NCI-H2107 treated with DMSO at 0.1 percent for 48 hours (cell line): ENCODE results near the gene PSMG4.
"Not testable (repeated sequence)": the region's sequence is repeated elsewhere in the genome, so short reads cannot be mapped to it uniquely, and the experiment has no call there.

ENCODE experiments used
- DNase-seq: peaks from one replicate; lab custom pipeline; 2025; ENCODE audit not compliant: unreplicated experiment; lab: John Stamatoyannopoulos, UW

Gene PSMG4

DNA sequence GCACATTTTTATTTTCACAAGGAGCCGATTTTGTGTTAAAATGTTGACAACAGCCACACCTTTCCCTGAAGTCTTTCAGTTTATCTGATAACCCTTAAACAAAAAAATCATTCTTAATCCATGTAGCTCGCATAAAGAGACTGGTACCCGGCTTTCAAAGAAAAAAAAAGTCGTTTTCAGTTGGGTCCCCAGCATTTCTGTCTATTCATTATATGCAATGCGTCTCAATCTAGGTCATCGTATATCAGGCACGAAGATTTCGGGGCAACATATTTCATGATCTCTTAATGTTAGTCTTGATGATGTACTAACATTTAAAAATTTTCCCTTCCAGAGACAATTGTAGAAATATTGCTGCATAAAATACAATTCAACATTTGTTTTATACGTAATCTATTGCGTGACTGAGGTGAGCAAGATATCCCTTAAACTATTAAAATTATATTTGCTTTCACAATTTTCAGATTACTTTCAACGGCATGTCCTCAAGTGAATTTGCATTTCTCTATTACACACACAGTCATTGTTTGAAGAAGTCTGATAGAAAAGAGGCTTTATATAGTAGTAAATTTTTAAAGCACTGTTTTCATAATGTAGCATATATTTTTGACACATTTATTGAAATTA, 28.4 kb upstream of the PSMG4 start:
- DNase-seq = no peak

DNA sequence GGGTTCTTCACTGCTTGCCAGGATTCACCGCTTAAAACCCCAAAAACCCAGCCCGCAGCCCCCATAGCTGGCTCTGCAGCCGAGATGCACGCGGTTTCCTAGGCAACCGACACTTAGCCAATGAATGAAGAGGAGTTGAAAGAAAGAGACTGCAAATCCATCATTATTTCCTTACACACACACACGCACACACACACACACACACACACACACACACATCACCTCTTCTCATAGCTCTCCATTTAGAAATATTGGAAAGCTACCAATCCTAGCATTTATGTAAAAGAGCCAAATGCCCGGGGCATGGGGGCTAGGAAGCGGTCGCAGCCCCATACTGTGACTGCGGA, 27.9 kb upstream of the PSMG4 start:
- peak; percentile 74 for DNase-seq

DNA sequence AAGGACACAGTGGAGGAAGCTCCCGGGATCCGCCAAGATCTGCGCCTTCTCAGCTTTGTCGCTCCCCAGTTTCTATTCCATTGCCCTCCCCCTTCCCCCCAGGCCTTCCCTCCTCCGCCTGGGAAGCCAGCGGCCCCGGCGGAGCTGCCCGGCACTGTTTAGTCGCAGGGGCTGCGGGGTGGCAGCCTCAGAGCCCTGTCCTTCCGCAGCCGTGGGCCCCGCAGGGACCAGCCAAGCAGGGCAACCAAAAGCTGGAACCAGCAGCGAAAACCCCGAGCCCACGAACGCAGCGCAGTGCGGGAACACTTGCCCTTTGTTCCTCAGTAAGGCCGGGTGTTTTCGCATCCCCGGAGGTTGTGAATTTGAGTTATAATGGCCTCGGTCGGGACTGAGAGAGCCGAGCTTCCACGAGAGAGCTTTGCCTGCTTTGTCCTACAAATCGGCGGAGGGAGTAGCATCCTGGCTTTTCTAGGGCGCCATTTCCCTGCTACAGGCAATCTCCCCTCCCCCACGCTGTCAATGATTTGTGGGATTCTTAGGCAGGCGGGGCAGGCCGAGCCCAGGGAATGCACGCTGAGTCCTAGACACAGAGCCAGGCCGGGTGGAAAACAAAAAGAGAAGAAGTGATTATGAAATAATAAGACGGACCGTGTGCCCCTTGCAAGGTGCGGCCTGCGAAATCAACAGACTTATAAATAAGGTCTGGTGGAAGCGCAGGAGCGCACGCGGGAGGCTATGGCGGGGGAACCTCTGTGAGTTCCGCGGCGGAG, 27.3 kb upstream of the PSMG4 start:
- peak; percentile 86 for DNase-seq

DNA sequence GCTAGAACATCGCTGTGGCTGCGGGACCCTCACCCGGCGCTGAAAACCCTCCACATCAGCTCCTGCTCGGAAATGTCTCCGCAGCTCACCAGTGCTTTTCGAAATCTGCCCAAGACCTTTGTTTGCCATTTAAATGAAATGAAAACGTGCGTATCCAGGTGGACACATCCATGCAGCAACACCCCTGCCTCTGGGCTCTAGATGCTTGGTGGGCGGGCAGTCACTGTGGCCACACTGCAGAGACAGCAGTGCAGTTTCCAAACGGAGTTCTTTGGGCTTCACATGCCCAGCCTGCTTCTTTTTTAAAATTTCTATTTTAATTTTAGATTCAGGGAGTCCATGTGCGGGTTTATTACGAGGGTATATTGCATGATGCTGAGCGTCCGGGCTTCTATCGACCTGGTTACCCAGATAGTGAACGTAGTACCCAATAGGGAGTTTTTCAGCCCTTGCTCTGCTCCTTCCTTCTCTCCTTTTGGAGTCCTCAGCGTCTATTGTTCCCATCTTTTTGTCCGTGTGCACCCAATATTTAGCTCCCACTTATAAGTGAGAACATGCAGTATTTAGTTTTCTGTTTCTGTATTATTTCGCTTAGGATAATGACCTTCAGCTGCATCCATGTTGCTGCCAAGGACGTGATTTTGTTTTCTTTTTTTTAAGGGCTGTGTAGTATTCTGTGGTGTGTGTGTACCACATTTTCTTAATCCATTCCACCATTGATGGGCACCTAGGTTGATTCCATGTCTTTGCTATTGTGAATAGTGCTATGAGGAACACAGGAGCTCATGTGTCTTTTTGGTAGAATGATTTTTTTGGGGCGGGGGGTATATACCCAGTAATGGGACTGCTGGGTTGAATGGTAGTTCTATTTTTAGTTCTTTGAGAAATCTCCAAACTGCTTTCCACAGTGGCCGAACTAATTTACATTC, 26.5 kb upstream of the PSMG4 start:
- DNase-seq = no peak

DNA sequence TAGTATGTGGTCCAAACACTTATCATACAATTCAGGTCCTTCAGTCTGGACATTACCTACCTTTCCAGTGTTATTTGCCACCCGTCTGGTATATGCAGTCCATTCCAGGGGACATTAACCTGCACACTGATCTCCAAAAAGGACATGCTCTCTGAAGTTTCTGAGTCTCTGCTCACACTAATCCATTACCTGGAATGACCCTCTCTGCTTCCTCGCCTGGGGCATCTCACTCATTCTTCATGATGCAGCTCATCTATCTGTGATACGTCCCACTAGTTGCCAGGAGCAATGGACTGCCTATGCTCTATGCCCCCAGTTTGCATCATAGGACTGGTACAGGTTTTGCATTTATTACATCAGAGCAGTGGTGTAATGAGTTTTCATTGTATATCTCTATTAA, 25.4 kb upstream of the PSMG4 start:
- DNase-seq = no peak

DNA sequence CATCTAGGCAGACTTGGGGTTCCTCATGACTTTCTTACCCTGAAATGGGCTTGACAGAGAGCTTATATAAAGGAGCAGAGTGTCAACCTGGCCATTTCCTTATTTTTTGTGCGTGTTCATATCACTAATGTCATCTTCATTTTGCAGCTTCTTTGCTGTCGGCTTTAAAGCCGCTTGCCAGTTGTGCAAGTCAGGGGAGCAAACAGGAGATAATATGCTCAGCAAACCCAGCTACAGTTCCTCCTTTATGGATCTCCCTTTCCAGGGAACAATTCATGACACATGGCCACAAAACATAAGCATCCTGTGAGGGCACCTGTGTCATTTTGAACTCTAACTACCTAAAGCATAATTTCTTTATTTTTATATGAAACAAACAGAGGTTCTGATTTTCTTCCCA, 24.8 kb upstream of the PSMG4 start:
- DNase-seq = no peak

DNA sequence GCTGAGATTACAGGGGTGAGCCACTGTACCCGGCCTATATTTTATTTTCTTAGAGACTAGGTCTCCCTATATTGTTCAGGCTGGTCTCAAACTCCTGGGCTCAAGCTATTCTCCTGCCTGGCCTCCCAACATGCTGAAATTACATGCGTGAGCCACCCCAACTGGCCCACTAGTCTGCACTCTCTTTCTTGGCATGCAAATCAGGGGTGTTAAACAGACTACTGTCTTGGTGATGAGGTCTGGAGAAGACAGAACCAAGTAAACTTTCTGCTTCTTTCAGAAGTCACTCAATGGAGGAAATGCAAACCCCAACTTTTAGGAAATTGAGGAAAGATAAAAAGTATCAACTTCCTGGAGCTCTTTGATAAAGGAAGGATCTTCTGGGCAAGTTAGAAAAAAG, 23.3 kb upstream of the PSMG4 start:
- DNase-seq = no peak

DNA sequence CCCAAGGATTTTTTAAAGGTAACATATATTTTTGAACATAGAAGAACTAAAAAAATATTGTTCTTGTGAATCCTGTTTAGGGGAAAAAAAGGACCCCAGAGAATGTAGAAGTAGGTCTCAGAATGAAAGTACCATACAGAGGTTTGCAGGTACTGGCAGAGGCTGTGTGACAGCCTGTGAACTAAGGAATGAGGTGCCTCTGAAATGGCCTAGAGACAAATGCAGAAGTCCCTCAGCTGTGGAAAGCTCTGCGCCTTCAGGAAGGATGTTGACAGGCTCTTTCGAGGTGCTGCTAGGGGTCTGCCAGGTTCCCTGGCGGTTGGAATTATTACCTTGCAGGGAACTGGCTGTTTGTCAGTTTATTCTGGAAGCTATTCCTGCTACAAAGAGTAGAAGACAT, 22.7 kb upstream of the PSMG4 start:
- no peak for DNase-seq

DNA sequence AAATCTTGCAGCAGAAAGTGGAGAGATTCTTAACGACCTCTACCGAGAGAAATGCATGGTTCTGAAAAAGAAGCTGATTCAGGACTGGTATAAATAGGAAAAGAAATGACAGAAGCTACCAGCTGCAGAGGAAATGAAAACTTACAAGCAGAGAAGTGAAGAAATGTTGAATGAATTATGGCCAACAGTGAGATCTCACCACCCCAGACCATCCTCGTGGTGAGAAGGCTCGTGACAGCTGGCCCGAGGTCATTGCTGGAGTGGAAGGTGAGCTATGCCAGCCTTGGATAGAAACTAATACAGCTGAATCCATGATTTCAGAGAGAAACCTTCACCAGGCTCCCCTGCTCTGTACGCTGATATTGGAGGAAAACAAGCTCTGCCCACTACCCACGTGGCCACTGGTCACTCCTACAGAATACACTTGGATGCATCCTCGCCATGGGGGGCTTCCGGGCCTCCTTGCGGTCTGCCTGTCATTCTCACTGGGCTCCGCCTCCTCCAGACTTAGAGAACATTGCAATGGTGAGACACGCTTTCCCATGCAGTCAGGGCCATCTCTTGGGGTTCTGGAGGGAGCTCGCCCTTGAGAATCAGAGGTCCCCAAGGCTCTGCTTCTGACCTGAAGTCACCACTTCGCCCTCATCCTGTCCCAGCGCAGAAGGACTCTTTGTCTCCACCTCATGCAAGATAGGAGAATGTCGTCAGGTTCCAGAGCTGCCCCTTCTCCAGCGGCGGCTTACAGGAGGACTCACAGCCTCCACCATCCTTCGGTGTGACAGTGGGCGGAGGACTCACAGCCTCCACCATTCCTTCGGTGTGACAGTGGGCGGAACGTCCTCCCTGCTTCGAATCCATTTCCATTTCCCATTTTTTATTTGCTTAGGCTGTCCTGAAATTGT, 20.7 kb upstream of the PSMG4 start:
- no peak for DNase-seq

GRCh38 chr6:3239110-3239830, 19.5 kb upstream of the PSMG4 start:
- no peak for DNase-seq

DNA sequence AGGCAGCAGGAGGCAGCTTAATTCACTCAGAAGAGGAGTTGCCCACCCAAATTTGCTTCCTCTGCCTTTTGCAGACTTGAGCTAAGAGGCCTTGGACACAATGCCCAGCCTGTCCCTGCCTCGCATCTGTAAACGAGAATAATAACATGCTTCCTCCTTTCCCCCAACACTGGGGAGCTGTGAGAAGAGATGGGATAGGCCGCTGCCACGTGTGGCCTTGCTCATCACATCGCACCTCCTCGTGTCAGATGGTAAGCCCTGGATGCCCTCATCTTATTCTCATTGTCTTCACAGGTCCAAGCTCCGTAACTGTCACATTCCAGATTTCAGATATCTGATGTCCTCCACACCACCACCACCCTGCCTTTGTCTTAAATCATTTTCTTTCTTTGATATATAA, 18.2 kb upstream of the PSMG4 start:
- DNase-seq = no peak

DNA sequence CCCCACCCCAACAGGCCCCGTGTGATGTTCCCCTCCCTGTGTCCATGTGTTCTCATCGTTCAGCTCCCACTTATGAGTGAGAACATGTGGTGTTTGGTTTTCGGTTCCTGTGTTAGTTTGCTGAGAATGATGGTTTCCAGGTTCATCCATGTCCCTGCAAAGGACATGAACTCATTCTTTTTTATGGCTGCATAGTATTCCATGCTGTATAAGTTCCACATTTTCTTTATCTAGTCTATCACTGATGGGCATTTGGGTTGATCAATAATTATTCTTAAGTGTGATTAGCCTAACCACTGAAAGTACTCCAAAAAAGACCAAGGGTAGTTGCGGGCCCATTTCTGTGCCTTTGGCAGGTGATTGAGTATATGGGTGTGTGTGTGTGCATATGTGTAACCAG, 17.0 kb upstream of the PSMG4 start:
- DNase-seq = not testable (repeated sequence)

- DNase-seq = no peak
Observed at GRCh38 chr6:3242768-3243167, 16.0 kb upstream of the PSMG4 start.

- DNase-seq = no peak
Observed at GRCh38 chr6:3244003-3244831, 14.5 kb upstream of the PSMG4 start.

DNA sequence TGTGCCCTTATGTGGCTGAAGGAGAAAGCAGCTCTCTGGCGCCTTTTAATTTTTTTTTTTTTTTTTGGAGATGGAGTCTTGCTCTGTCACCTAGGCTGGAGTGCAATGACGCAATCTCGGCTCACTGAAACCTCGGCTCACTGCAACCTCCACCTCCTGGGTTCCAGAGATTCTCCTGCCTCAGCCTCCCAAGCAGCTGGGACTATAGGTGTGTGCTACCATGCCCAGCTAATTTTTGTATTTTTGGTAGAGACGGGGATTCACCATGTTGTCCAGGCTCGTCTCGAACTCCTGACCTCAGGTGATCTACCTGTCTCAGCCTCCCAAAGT, 13.9 kb upstream of the PSMG4 start:
- DNase-seq = not testable (repeated sequence)

DNA sequence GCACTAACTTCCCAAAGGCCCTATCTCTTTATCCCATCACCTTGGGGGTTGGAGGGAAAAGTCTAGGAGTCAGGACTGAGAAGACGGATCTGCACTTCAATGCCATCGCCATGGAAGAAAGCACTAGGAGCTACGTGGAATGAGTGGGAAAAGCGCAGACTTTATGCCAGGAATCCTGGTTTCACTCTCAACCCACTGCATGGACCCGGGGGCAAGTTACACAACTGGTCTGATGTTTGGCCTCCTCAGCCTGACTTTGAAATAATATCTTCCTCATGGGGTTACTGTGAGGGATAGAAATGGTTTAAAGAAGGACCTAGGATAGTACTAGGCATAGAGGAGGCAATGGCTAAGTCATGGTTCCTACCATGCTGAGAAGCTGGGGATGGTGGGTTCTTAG, 13.5 kb upstream of the PSMG4 start:
- DNase-seq = no peak

- DNase-seq = no peak
Observed at GRCh38 chr6:3247255-3248146, 11.2 kb upstream of the PSMG4 start.

GRCh38 chr6:3249821-3250220, 8.9 kb upstream of the PSMG4 start:
- no peak for DNase-seq
